ENCODE measurements around the gene SLC51B.
"Not testable (repeated sequence)": the region's sequence is repeated elsewhere in the genome, so short reads cannot be mapped to it uniquely, and the experiment has no call there.

SLC51B gene

GRCh38 chr15:65044724-65045481 lies at the start of gene SLC51B:
TSS of gene SLC51B (plus strand) at chr15:65045387. CDS start at chr15:65050005, 4,618 bp downstream.
- peak; percentile 88 for DNase-seq

DNA sequence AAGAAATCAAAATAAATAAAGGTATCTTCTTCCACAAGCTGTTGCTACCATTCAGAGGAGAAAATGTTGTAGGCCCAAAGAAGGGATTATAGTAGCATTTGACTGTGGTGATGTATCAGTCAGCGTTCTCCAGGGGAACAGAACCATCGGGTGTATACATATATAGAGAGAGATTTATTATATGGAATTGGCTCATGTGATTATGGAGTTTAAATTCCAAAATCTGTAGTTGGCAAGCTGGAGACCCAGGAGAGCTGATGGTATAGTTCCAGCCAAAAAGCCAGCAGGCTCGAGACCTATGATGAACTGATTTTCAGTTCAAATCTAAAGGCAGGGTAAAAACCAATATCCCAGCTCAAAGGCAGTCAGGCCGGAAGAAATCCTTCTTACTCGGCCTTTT lies 48.1 kb upstream of the SLC51B start:
- no peak for DNase-seq

DNA sequence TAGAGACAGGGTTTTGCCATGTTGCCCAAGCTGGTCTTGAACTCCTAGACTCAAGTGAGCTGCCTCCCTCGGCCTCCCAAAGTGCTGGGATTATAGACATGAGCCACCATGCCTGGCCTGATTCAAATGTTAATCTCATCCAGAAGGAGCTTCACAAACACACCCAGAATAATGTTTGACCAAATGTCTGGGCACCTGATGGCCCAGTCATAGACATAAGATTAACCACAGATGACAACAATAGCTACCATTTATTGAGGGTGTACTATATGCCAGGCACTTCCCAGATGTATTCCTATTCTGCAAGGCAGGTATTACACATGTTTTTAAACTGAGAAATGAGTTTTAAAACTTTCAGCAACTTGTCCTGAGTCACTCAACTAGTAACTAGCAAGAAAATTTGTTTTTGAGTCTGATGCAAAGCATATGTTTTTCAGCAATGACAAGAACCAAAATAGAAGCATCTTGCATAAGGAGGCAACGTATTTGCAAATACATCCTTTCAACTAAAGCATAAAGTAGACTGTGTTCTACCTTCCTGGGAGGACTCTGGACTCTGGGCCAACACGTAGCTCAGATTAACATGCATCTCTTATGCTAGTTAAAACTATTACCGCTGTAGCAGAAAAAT lies 47.3 kb upstream of the SLC51B start:
- DNase-seq: no peak

DNA sequence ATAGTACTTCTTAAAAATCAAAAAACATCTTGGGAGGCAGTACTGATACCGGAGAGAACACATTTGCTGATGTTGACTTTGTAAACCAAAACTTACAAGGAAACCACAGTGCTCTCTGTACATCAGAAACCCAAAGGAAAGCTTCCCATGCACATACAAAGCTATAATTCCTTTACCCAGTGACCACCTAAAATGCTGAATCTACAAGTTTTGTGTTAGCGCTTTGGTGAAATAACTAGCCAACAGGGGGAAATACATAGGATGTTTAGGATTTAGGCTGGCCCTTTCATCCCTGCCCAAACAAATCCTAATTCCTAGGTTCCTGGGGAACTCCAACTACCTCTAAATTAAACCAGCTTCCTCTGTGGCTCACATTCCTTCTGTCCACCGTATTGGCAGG lies 40.2 kb upstream of the SLC51B start:
- DNase-seq: no peak

DNA sequence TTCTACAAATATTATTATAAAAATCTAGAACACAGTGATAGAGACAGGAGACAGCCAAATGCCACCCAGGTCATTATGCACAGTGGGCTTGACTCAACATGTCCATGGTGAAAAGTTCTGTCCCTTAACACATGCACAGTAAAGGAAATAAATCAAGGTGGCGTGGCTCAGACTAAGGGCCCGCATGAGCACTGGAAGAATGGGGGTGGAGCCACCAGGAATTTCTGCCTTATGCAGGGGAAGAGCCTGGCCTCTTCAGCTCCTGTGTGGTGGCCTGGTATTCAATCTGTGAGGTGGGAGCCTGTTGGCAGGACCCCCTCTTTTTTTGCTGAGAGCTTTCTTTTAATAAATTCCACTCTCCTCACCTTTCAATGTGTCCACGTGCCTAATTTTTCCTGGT lies 38.3 kb upstream of the SLC51B start:
- no peak for DNase-seq

- DNase-seq: no peak
These were observed 36.2 kb upstream of the SLC51B start for GRCh38 chr15:65008983-65009382.

DNA sequence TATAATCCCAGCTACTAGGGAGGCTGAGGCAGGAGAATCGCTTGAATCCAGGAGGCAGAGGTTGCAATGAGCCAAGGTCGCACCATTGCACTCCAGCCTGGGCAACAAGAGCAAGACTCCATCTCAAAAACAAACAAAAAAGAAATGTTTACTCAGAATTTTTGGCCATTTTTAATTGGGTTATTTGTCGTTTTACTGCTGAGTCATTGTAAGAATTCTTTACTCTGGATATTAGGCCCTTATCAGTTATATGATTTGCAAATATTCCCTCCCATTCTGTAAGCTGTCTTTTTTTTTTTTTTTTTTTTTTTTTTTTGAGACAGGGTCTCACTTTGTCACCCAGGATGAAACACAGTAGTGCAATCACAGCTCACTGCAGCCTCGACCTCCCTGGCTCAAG lies 34.0 kb upstream of the SLC51B start:
- DNase-seq: not testable (repeated sequence)

DNA sequence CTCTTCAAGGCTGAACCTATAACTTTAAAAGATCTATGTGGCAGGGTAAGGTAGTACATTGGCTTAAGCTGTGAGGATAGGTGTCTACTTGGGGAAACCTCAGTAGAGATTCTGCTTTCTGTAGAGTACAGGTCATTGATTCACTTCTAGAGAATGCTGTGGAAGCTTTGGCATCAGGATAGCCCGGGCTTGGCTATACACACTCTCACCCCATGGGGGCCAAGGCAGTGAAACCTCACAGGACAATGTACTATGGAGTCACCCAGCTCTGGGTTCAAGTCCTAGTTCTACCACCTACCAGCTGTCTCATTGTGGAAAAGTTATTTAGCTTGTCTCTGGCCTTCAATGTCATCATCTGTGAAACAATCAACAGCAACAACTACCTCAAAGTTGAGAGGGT lies 24.8 kb upstream of the SLC51B start:
- no peak for DNase-seq

- no peak for DNase-seq
These were observed 23.7 kb upstream of the SLC51B start for GRCh38 chr15:65021488-65021887.

DNA sequence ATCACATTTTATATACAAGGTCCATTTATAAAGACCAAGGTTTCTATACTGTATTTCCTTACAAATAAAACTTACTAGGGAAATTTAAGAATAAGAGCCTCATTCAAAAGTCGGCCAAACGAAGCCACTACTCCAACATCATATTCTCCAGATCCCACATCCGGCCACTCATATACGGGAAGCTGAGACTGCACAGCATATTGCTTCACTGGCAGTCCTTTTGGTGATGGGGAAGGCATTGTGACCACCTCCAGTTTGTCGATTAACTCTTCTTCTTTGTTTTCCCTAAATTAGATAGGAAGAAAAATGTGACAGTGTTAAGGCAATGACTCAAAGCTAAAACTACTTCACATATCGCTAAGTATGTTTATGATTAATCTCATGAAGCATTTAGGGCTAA lies 18.4 kb upstream of the SLC51B start:
- no peak for DNase-seq

DNA sequence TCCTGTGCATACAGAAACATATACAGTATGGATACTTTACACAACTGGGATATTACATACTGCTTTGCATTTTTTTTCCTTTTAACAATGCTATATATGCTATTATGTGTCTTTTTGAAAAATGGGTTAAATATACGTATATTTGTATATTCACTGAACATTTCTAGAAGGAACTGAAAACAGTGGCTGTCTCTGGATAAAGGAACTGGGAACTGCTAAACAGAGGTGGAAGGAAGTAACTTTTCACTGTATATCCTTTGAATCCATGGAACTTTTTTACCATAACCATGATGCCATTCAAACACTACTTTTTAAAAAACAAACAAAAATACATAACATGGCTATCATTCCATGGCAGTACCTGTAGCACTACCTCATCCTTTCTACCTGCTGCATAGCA lies 17.6 kb upstream of the SLC51B start:
- DNase-seq: no peak

DNA sequence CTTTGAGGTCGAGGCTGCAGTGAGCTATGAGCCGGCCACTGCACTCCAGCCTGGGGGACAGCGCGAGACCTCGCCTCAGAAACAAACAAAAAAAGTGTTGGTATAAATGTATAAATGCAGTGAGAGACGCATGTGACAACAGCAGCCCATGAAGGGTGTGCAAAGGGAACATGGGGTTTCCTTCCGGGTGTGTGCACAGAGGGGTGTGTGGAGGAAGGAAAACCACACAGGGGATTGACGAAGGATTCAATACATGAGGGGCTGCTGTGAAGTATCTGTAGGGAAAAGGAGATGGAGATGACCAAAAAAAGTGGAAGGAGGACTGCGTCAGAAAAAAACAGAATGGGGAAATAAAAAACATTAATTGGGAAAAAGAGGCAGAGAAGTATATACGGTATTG lies 16.8 kb upstream of the SLC51B start:
- no peak for DNase-seq

DNA sequence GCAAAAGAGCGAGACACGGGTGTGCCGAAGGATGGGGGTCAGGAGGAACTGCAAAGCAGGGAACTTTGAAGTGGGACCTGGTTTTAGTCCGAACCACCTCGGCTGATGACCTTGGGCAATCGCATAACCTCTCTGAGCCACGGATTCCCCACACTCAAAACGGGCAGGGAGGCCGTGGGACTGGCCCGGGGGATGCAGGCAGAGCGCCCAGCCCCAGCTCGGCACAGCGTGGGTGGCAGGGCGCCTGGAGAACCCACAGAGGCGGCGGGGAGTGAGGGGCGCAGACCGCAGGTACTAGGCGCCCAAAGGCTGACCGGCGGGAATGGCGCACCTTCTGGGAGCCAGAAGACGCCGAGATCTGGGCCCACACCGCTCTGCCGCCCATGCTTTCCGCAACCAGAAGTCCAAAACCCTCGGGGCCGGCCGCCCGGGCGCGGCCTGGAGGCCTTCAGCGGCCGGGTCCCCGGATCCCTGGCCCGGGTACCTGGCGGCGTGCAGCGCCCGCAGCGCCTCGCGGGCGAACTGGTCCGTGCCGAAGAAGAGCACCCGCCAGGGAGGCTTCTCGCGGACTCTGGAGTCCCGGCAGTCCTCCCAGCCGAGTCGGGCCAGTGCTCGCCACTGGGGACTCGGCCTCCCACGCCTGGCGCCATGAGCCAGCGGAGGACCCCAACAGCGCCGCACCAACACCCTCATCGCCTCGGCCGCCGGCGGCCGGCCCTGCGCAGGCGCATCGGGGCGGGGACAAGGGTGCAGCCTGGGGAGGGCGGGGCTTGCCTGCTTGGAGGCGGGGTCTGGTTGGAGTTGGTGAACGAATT lies 16.1 kb upstream of the SLC51B start, which contains the start of gene MTFMT:
MTFMT (minus strand) TSS at position 719 of the 815 bp plus-strand sequence; CDS start at position 693, 26 bp downstream.
- peak; percentile 16 for DNase-seq

DNA sequence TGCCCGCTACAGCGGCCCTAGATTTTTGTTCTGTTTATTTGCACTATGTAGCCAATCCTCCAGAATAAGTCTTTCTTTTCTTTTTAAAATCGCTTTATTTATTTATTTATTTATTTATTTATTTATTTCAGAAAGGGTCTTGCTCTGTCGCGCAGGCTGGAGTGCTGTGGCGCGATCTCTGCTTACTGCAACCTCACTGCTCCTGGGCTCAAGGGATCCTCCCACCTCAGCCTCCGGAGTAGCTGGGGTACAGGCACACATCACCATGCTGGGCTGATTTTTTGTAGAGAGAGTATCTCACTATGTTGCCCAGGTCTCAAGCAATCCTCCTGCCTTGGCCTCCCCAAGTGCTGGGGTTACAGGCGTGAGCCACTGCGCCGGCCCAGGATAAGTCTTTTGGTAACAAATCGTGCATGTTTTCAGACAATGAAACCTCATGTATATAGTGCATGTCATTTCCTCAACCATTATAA lies 15.4 kb upstream of the SLC51B start:
- no peak for DNase-seq

GRCh38 chr15:65032801-65033537 lies 12.2 kb upstream of the SLC51B start:
- peak; percentile 77 for DNase-seq

- DNase-seq: peak; percentile 8
These were observed 11.4 kb upstream of the SLC51B start for GRCh38 chr15:65033659-65034269.

GRCh38 chr15:65034719-65035118 lies 10.5 kb upstream of the SLC51B start:
- DNase-seq: no peak

DNA sequence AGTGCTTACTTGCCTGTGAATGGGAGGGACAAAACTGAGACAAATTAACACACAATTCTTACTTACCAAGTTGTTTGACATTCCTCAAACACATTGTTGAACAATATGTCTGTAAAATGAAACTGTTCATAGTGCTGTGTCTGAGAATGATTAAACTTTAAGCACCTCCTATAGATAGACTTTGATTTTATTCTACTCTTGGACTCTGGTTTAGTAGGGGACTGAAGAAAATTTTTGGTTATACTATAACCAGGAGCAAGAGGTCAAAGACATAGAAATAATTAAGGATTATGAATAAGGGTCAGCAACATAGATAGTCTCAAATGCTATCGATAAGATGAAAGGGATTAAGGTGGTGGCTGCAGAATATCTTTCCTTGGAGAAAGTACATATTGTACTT lies 7.9 kb upstream of the SLC51B start:
- no peak for DNase-seq

DNA sequence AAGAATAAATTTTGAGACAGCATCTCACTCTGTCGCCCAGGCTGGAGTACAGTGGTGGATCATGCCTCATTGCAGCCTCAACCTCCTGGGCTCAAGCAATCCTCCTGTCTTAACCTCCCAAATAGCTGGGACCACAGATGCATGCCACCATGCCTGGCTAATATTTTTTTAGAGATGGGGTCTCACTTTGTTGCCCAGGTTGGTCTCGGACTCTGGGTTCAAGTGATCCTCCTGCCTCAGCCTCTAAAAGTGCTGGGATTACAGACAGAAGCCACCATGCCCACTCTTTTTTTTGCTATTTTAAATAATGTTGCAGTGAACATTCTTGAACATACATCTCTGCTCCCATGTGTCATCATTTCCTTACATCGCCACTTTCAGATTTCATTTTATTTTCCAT lies 6.8 kb upstream of the SLC51B start:
- DNase-seq: no peak

GRCh38 chr15:65038836-65039235 lies 6.4 kb upstream of the SLC51B start:
- DNase-seq: no peak

- DNase-seq: no peak
These were observed 4.7 kb upstream of the SLC51B start for GRCh38 chr15:65040461-65040860.

GRCh38 chr15:65041787-65042186 lies 3.4 kb upstream of the SLC51B start:
- no peak for DNase-seq

Data from NCI-H524 treated with DMSO at 0.1 percent for 48 hours (cell line).